ENCODE results near the gene KLHL5.

DNA sequence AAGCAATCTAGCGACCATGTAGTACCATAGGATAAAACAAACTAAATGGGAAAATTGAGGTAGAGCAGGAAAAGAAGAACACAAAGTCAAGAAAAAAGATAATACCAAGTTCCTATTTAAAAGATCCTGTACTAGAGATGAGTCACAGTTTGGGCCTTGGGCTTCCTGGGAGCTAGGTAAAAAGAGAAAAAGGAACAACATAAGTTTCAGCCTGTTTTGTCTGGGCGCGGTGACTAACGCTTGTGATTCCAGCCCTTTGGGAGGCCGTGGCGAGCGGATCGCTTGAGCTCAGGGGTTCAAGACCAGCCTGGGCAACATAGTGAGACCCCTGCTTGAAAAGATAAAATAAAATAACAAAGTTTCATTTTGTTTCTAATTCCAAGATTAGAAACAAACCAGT, 15.8 kb upstream of the KLHL5 start:
- TF ChIP-seq, protein P1, sequence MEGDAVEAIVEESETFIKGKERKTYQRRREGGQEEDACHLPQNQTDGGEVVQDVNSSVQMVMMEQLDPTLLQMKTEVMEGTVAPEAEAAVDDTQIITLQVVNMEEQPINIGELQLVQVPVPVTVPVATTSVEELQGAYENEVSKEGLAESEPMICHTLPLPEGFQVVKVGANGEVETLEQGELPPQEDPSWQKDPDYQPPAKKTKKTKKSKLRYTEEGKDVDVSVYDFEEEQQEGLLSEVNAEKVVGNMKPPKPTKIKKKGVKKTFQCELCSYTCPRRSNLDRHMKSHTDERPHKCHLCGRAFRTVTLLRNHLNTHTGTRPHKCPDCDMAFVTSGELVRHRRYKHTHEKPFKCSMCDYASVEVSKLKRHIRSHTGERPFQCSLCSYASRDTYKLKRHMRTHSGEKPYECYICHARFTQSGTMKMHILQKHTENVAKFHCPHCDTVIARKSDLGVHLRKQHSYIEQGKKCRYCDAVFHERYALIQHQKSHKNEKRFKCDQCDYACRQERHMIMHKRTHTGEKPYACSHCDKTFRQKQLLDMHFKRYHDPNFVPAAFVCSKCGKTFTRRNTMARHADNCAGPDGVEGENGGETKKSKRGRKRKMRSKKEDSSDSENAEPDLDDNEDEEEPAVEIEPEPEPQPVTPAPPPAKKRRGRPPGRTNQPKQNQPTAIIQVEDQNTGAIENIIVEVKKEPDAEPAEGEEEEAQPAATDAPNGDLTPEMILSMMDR (IDR thresholded peaks at IDR 0.05) = no peak
- TF ChIP-seq POLR2AphosphoS5 (IDR thresholded peaks at IDR 0.05; ENCODE audit: low read depth, low read length) = no peak

All from Panc1 (cell line).